IMR-90 (cell line): ENCODE data around the gene SLC24A3. TPM values are rescaled to one million over a fixed set of nuclear protein-coding genes. Genes with fewer than 3 reads are reported as not detected.

Experiments
- ATAC-seq: fragments of 200-7000 bp; cut with Tn5 transposase; 2 replicates; pipeline ENCODE4 v1.9.1; 2020; ENCODE audit warnings: low read depth, mild to moderate bottlenecking, moderate library complexity
- BruUV-seq: library from RNA; stranded (reverse); fragments of 400-500 nt; replicated peaks from 2 replicates; lab custom pipeline; 2021; lab: Mats Ljungman, UMichigan
- CTCF ChIA-PET: fragments of 300-600 bp; formaldehyde crosslinking; extraction: SDS; loops from one replicate; lab custom pipeline; 2021; ENCODE audit warnings: antibody characterized with exemption; lab: Yijun Ruan, JAX
- POLR2A ChIA-PET: fragments of 300-600 bp; sonication (Branson Sonifier 250); formaldehyde crosslinking; loops from one replicate; lab custom pipeline; 2022; ENCODE audit warnings: antibody characterized with exemption; ENCODE audit not compliant: unreplicated experiment; lab: Charles Lee
- DNase-seq: peaks from one replicate; pipeline ENCODE4 v3.0.0; 2013
- H2AFZ ChIP-seq: replicated peaks from 2 replicates; pipeline ENCODE3; 2013; ENCODE audit warnings: low read length, mild to moderate bottlenecking; ENCODE audit not compliant: poor library complexity
- H2AK5ac ChIP-seq: 2 replicates; pipeline ENCODE4 v1.6.1; 2013; ENCODE audit warnings: low read depth, low read length, inconsistent platforms
- H2AK9ac ChIP-seq: replicated peaks from 2 replicates; pipeline ENCODE3; 2013; ENCODE audit warnings: mild to moderate bottlenecking, low read depth, low read length, moderate library complexity; ENCODE audit not compliant: poor library complexity
- H2BK120ac ChIP-seq: 2 replicates; pipeline ENCODE4 v1.6.1; 2013; ENCODE audit warnings: low read depth, low read length, inconsistent platforms
- H2BK15ac ChIP-seq: 3 replicates; pipeline ENCODE4 v1.6.1; 2013; ENCODE audit warnings: low read depth, low read length, inconsistent platforms
- H2BK20ac ChIP-seq: 2 replicates; pipeline ENCODE4 v1.6.1; 2013; ENCODE audit warnings: low read depth, mild to moderate bottlenecking, inconsistent platforms, low read length, moderate library complexity
- H2BK5ac ChIP-seq: 2 replicates; pipeline ENCODE4 v1.6.1; 2013; ENCODE audit warnings: mild to moderate bottlenecking, low read depth, low read length, inconsistent platforms; ENCODE audit not compliant: poor library complexity, severe bottlenecking
- H3K14ac ChIP-seq: replicated peaks from 2 replicates; pipeline ENCODE4 v1.6.1; 2013; ENCODE audit warnings: low read depth, low read length, inconsistent platforms
- H3K18ac ChIP-seq: 2 replicates; pipeline ENCODE4 v1.6.1; 2013; ENCODE audit warnings: low read depth, low read length, control low read depth
- H3K23ac ChIP-seq: 2 replicates; pipeline ENCODE4 v1.6.1; 2013; ENCODE audit warnings: low read depth, low read length, inconsistent platforms
- H3K27ac ChIP-seq: 2 replicates; pipeline ENCODE4 v1.5.1; 2013; ENCODE audit warnings: mild to moderate bottlenecking, control low read depth, low read length; ENCODE audit not compliant: insufficient read depth
- H3K27me3 ChIP-seq: 2 replicates; pipeline ENCODE4 v1.6.1; 2013; ENCODE audit warnings: low read length; ENCODE audit not compliant: control insufficient read depth, insufficient read depth
- H3K36me3 ChIP-seq: 2 replicates; pipeline ENCODE4 v1.6.1; 2013; ENCODE audit warnings: low read length, mixed read lengths; ENCODE audit not compliant: control insufficient read depth, insufficient read depth
- H3K4ac ChIP-seq: 2 replicates; pipeline ENCODE4 v1.6.1; 2013; ENCODE audit warnings: low read depth, low read length, inconsistent platforms
- H3K4me1 ChIP-seq: 2 replicates; pipeline ENCODE4 v1.6.1; 2013; ENCODE audit warnings: low read length, mixed read lengths; ENCODE audit not compliant: control insufficient read depth, insufficient read depth
- H3K4me2 ChIP-seq: 2 replicates; pipeline ENCODE4 v1.6.1; 2013; ENCODE audit warnings: low read depth, mild to moderate bottlenecking, control low read depth, low read length, moderate library complexity
- H3K4me3 ChIP-seq: 2 replicates; pipeline ENCODE4 v1.5.1; 2013; ENCODE audit warnings: low read depth, mild to moderate bottlenecking, control low read depth, low read length, moderate library complexity; ENCODE audit not compliant: insufficient read depth
- H3K56ac ChIP-seq: 2 replicates; pipeline ENCODE4 v1.6.1; 2013; ENCODE audit warnings: low read length, inconsistent platforms; ENCODE audit not compliant: insufficient read depth; ENCODE audit errors: extremely low read depth
- H3K79me1 ChIP-seq, 2 experiments: 2 replicates each; pipeline ENCODE4 v1.6.1; 2013; ENCODE audit warnings: low read length in 2 of 2, inconsistent platforms in 1 of 2, low read depth in 1 of 2
- H3K9ac ChIP-seq: 2 replicates; pipeline ENCODE4 v1.6.1; 2013; ENCODE audit warnings: low read depth, low read length, control low read depth
- H3K9me1 ChIP-seq: 2 replicates; pipeline ENCODE4 v1.6.1; 2013; ENCODE audit warnings: low read length, inconsistent platforms; ENCODE audit not compliant: insufficient read depth
- H3K9me3 ChIP-seq: 2 replicates; pipeline ENCODE4 v1.6.1; 2013; ENCODE audit warnings: low read length; ENCODE audit not compliant: control insufficient read depth, insufficient read depth
- H4K20me1 ChIP-seq: 2 replicates; pipeline ENCODE4 v1.6.1; 2013; ENCODE audit warnings: low read length, inconsistent platforms; ENCODE audit not compliant: insufficient read depth
- H4K5ac ChIP-seq: 2 replicates; pipeline ENCODE4 v1.6.1; 2013; ENCODE audit warnings: mild to moderate bottlenecking, low read depth, low read length, control low read depth
- H4K8ac ChIP-seq, 2 experiments: 2 replicates each; pipeline ENCODE4 v1.6.1; 2013; ENCODE audit warnings: low read depth in 2 of 2, low read length in 2 of 2, control low read depth in 1 of 2, inconsistent platforms in 1 of 2
- H4K91ac ChIP-seq: 2 replicates; pipeline ENCODE4 v1.6.1; 2013; ENCODE audit warnings: low read depth, low read length, inconsistent platforms; ENCODE audit not compliant: insufficient read depth
- ELK1 ChIP-seq: fragments of 150-350 bp; IDR thresholded peaks from 2 replicates; pipeline ENCODE4 v1.6.1; 2016; ENCODE audit warnings: low read depth, mild to moderate bottlenecking, low read length, moderate library complexity, borderline replicate concordance
- MXI1 ChIP-seq: IDR thresholded peaks from 2 replicates; pipeline ENCODE4 v1.6.1; 2012; ENCODE audit warnings: low read depth, mild to moderate bottlenecking, low read length, moderate library complexity, borderline replicate concordance
- WGBS, 2 experiments: methylation state at CpG; one replicate each; pipeline versions ENCODE4 v1.1.5 to v1.1.7; 2013; ENCODE audit warnings: missing lambda C conversion rate in 2 of 2; ENCODE audit not compliant: insufficient read length in 1 of 2; ENCODE audit errors: extremely low coverage in 2 of 2; 5-methylcytosine and 5-hydroxymethylcytosine counted together
- dilution Hi-C: fragments of 300-500 bp; cut with HindIII; formaldehyde crosslinking; loops from one replicate; pipeline ENCODE4 v1.14.3; 2018; ENCODE audit warnings: low sequenced_read_pairs; ENCODE audit not compliant: unreplicated experiment
- in situ Hi-C: fragments of 300-500 bp; cut with MboI; formaldehyde crosslinking; loops from 3 replicates; pipeline ENCODE4 v1.14.3; 2019; ENCODE audit warnings: low sequenced_read_pairs, inconsistent platforms, mixed read lengths
- intact Hi-C: fragments of 100-400 bp; cut with micrococcal nuclease; formaldehyde crosslinking; loops from 2 replicates; pipeline ENCODE4 v1.10.0; 2022
- polyA plus RNA-seq, 3 experiments: library from polyadenylated mRNA; depleted of rRNA; stranded (reverse); fragments of >200 nt; gene quantifications; 2 replicates each; pipeline ENCODE4 v1.2.3, GENCODE V29; 2012; ENCODE audit warnings: low replicate concordance in 1 of 3
- total RNA-seq: library from RNA; depleted of rRNA; stranded (reverse); fragments of >200 nt; gene quantifications from 2 replicates; pipeline ENCODE4 v1.2.3, GENCODE V29; 2012

Gene SLC24A3
- total and polyA plus RNA-seq, 2 of the 4 experiments (the other 2 are of a cell fraction) = not detected

- DNase-seq (no peak), ATAC-seq (no peak)
- Histone ChIP-seq H2AFZ (no peak overlapping the region), H3K23ac (no peak overlapping the region), H3K9me1 (no peaks in the 10 kb centered on the region), H3K4me1 (no peaks in the 10 kb centered on the region), H3K14ac (no peak overlapping the region), H4K91ac (no peak overlapping the region), H4K5ac (no peak overlapping the region), H2BK20ac (no peak overlapping the region), H3K4me3 (no peak overlapping the region), H2AK9ac (no peak overlapping the region), H2BK120ac (no peak overlapping the region), H4K20me1 (no peaks in the 10 kb centered on the region), H3K4ac (no peak overlapping the region), H3K36me3 (no peaks in the 10 kb centered on the region), H3K27ac (no peak overlapping the region), H2BK15ac (no peak overlapping the region), H3K4me2 (no peak overlapping the region), H3K9ac (no peak overlapping the region), H3K79me1 (no peaks in the 10 kb centered on the region), H2BK5ac (no peak overlapping the region), H4K8ac (no peak overlapping the region), H3K18ac (no peak overlapping the region), H2AK5ac (no peak overlapping the region), H3K56ac (no peak overlapping the region), H3K27me3 (no peaks in the 10 kb centered on the region), H3K9me3 (no peaks in the 10 kb centered on the region)
- no TSS peak for BruUV-seq
- intact Hi-C loops = no loop called here
- POLR2A ChIA-PET = no interaction called here
- dilution Hi-C loops = no loop called here
- TF ChIP-seq ELK1 = no peak
- TF ChIP-seq MXI1 = no peak
- in situ Hi-C loops = no loop called here
- CTCF ChIA-PET = no interaction called here
- WGBS, 2 experiments = no CpG with 5 or more reads among the region's 7 CpGs
Observed at GRCh38 chr20:19520261-19520660, 307.8 kb downstream of the SLC24A3 start.
